Fibroblast of pulmonary artery (primary cell): ENCODE data around the gene SOX21.

Experiments used
- DNase-seq: peaks from one replicate; pipeline ENCODE4 v3.0.0-alpha.2; 2010; ENCODE audit warnings: low read depth
- H3K4me3 ChIP-seq: replicated peaks from 2 replicates; pipeline ENCODE4 v1.5.1; 2011; ENCODE audit warnings: low read depth, mild to moderate bottlenecking, control low read depth, low read length, moderate library complexity
- TF ChIP-seq, protein P1 (sequence below): IDR thresholded peaks from 2 replicates; pipeline ENCODE4 v1.5.1; 2011; ENCODE audit warnings: mild to moderate bottlenecking, control low read depth, low read length, inconsistent platforms; ENCODE audit errors: missing control alignments

The SOX21 gene

GRCh38 chr13:94696171-94696570 lies 16.2 kb downstream of the SOX21 start:
- H3K4me3 ChIP-seq = no peak overlapping the region
- DNase-seq = no peak
- TF ChIP-seq, protein P1, sequence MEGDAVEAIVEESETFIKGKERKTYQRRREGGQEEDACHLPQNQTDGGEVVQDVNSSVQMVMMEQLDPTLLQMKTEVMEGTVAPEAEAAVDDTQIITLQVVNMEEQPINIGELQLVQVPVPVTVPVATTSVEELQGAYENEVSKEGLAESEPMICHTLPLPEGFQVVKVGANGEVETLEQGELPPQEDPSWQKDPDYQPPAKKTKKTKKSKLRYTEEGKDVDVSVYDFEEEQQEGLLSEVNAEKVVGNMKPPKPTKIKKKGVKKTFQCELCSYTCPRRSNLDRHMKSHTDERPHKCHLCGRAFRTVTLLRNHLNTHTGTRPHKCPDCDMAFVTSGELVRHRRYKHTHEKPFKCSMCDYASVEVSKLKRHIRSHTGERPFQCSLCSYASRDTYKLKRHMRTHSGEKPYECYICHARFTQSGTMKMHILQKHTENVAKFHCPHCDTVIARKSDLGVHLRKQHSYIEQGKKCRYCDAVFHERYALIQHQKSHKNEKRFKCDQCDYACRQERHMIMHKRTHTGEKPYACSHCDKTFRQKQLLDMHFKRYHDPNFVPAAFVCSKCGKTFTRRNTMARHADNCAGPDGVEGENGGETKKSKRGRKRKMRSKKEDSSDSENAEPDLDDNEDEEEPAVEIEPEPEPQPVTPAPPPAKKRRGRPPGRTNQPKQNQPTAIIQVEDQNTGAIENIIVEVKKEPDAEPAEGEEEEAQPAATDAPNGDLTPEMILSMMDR = no peak

DNA sequence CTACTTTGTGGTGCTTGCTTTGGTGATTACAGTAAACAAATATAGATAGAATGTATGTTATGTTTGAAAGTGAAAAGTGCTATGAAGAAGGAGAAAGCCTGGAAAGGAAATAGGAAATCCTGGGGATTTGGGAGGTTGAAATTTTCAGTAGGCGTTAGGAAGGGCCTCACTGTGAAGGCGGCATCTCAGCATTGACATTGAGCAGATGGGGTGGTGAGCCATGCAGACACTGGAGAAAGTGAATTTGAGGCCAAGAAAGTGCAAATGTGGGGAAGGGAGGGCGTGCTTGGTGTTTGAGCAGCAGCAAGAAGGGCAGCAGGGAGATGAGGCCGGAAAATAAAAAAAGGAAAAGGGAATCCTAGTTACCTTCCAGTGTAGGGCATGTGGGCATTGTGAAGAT lies 20.3 kb downstream of the SOX21 start:
- H3K4me3 ChIP-seq = no peak overlapping the region
- TF ChIP-seq, protein P1 = no peak
- no peak for DNase-seq

GRCh38 chr13:94683409-94683808 lies 28.9 kb downstream of the SOX21 start:
- TF ChIP-seq, protein P1 = no peak
- H3K4me3 ChIP-seq = no peak overlapping the region
- DNase-seq = no peak

GRCh38 chr13:94682229-94682628 lies 30.1 kb downstream of the SOX21 start:
- TF ChIP-seq, protein P1 = no peak
- H3K4me3 ChIP-seq = no peak overlapping the region
- DNase-seq = no peak

GRCh38 chr13:94679614-94680013 lies 32.7 kb downstream of the SOX21 start:
- TF ChIP-seq, protein P1 = no peak
- DNase-seq = no peak
- no peak overlapping the region for H3K4me3 ChIP-seq

DNA sequence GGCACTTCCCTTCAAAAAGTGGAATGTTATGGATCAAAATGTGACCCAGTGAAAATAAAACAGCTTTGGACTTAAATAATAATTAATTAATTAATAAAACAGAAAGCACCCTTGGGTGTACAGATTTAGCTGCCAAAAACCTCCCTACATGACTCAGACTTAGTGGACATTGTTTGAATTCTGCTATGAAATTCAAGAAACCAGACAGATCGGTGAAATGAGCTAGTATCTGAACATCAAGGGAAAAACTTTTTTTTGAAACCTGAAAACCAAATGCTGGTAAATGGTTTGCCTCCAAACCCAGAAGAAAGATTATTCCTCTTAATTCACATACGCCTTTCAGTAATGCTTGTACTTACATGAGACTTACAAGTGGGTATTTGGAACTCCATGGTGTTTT lies 33.5 kb downstream of the SOX21 start:
- TF ChIP-seq, protein P1 = no peak
- H3K4me3 ChIP-seq = no peak overlapping the region
- no peak for DNase-seq

DNA sequence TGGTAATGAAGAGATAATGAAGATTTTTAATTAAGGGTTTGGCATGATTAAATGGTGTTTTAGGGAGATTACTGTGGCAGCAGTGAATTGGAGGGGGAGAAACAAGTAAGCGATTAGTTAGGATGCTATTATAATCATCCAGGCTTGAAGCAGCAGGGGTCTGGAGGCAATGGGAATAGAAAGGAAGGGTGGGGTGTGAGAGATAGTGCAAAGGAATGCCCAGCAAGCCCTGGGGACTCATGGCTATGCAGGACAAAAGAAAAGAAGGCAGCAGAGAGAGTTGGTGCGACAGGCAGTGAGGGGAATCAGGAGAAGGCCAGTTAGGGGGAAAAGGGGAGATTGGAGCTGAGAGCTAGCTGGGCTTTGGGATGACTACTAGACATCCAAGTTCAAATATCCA lies 34.5 kb downstream of the SOX21 start:
- TF ChIP-seq, protein P1 = no peak
- H3K4me3 ChIP-seq = no peak overlapping the region
- DNase-seq = no peak
